IPS-11a (cell line): ENCODE results near the gene SEMA6A.

Source experiments
- H3K4me3 ChIP-seq: one replicate; pipeline ENCODE4 v1.5.1; 2013; ENCODE audit warnings: low read depth, low read length, control low read depth

The SEMA6A gene

DNA sequence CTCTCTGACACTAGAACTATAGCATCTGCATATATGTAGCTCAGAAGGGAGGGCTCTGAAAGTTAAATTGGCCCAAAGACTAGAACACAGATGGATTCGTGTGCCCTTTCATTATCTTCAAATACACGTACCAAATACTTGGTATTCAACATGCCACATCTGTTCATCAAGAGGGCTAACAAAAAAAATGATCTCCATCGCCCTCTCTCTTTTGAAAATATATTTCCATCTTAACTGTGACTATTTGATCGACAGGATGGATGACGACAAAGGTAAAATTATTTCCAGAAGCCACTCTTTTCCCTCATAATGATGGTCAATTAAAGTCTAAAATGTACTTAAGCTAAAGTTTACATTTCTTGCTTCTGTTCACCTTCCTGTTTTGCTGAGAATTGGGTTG lies 77.0 kb downstream of the SEMA6A start:
- no peak overlapping the region for H3K4me3 ChIP-seq

DNA sequence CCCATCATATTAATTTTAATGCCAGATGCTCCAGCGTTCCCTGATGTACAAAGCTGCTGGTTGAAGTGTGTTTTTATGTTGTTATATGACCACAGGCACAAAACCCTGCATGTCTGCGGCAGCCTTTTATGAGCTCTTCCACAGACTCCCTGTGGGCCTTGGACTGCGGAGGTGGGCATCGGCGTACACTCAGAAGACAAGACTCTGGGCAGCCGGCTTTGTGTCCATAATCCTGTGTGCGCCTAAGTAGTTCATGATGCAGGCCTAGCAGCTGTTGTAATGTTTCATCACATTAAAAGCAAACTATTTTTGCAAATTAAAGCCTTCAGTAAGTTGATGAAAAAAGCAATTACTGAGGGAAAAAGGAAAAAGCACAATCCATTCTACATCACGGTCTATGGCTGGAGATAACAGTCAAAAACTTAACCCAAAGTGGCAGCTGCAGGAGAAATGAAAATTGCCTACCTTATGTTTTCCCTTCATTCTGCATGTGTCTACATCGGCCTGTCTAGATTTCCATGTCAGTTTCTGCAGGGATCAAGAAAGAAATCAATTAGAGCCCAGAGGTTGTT lies 78.8 kb downstream of the SEMA6A start:
- no peak overlapping the region for H3K4me3 ChIP-seq

GRCh38 chr5:116494784-116495450 lies 79.7 kb downstream of the SEMA6A start:
- H3K4me3 ChIP-seq: no peak overlapping the region

- H3K4me3 ChIP-seq: no peak overlapping the region
Observed at GRCh38 chr5:116492776-116493175, 81.8 kb downstream of the SEMA6A start.

GRCh38 chr5:116492016-116492623 lies 82.5 kb downstream of the SEMA6A start:
- no peak overlapping the region for H3K4me3 ChIP-seq

DNA sequence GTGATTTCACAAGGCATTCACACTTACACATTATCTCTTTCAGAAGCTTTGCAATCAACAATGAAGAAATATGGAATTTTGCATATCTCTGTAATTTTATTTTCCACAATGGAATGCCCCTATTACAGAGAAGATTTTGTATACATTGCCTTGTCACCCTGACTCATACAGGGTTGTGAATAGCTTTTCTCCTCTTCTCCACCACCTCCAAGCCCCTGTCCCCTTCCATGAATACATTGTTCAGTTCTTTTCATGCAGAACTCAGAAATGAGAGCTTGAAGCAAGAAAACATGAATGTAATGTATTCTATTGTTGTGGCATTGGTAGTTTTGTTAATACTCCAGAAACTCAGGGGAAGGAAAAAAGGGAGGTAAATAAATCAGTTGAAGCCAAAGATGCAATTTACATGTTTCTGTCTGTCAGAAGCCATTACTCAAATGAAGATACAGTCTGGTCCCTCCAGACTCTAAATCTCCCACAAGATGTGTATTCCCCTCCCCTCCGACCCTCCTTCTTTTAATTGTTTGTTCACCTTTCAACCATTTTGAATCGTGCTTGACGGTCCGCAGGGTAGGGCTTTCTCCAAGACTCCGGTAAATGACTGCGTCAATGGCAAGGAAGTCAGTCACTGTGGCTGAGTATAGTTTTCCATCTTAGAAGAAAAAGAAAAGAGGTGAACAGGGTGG lies 86.1 kb downstream of the SEMA6A start:
- no peak overlapping the region for H3K4me3 ChIP-seq

GRCh38 chr5:116487045-116487444 lies 87.6 kb downstream of the SEMA6A start:
- no peak overlapping the region for H3K4me3 ChIP-seq

DNA sequence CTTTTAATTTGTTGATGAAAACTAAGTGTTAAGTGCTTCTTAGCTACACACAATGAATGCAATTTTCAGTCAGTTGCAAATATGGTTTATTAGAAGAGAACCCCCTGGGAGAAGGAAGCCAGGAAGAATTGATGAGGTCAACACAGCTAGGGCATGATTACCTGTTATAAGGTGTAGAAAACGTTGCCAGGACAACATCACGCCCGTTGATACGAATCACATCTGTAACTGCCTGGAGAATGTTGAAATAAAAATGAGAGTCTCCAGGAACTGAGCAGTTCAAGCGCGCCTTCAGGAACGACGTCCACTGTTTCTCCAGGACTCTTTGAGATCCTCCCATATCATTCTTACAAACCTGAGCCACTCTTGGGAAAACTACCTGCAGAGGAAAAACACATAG lies 88.0 kb downstream of the SEMA6A start:
- H3K4me3 ChIP-seq: no peak overlapping the region

- no peak overlapping the region for H3K4me3 ChIP-seq
Observed at GRCh38 chr5:116484645-116485044, 90.0 kb downstream of the SEMA6A start.

- no peak overlapping the region for H3K4me3 ChIP-seq
Observed at GRCh38 chr5:116482394-116482793, 92.2 kb downstream of the SEMA6A start.

DNA sequence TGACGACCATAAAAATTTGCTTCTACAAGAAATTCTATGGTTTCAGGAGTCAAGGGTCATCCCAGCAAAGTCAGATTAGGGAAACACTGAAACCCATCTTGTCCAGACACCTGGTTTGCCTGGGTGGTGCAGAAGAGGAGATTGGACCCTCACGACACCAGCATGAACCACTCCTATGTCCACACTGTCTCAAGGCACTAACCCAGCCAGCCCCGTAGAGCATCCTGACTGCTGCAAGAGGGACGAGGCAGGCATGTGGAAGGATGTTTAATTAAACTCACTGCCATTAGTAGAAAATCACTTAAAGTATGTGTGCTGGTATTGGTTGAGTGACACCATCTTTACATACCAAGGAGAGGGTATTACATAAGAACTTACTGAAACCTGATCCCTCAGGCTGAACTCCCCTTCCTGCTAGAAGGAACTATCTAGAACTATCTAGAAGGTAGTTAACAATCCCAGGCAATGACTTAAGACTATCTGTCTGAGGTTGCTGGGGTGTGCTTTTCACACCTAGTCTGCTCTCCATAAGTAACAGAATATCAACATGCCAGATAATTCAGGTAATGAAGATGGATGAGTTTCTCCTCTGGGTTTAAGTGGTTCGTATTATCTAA lies 93.6 kb downstream of the SEMA6A start:
- H3K4me3 ChIP-seq: no peak overlapping the region

DNA sequence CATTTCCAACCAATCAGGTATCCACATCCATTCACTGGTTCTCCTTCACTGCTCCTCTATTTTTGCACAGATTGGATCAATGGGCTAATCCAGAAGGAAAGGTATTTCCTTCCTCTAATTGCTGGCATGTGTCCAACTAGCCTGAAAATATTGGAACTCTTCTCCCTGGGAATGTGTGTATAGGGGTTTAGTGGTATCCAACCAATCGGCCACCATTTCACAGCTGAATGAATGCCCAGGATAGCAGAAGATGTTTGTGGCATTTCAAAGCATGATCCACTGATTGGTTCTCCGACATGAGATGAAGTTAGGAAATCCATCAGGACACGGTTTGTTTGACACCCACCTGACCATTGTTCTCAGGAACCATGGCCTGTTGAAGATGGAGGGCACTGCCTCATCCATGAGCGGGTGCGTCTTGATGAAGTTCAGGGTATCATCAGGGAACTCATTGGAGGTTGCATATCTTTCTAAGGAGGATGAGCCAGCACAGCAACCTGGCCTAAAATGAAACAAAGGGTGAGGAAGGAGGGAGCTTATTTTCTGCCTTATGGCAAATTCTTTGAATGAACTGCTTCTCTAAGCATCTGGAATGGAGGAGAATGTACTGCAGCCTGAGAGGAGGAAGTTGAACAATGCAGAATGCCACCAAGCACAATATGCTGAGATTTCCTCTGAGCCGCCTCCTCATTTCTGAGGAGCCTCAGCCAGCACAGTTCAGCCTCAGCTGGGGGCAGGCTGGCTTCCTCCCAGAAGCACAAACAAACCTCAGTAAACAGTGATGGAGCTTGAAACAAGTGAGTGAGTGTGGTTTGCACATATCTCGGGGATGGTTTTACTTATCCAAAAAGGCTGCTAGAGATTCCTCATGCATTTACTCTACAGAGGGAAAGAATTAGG lies 94.6 kb downstream of the SEMA6A start:
- no peak overlapping the region for H3K4me3 ChIP-seq

DNA sequence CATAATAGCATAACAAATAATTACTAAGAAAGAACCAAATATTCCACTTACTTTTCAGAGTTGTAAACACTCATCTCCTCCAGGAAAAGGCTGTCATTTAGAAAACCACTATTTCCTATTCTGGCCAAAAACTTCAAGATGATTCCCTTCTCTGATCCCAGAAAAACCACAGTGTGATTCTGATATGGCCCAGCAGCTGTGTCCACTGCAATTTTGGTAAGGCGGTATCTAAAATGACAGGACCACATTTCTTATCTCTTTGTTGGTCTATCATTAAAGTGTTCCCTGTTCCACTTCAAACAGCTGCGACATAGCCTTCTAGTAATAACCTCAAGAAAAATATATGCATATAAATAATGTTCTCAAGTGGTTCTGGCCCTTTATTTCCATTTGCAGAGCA lies 96.1 kb downstream of the SEMA6A start:
- H3K4me3 ChIP-seq: no peak overlapping the region

DNA sequence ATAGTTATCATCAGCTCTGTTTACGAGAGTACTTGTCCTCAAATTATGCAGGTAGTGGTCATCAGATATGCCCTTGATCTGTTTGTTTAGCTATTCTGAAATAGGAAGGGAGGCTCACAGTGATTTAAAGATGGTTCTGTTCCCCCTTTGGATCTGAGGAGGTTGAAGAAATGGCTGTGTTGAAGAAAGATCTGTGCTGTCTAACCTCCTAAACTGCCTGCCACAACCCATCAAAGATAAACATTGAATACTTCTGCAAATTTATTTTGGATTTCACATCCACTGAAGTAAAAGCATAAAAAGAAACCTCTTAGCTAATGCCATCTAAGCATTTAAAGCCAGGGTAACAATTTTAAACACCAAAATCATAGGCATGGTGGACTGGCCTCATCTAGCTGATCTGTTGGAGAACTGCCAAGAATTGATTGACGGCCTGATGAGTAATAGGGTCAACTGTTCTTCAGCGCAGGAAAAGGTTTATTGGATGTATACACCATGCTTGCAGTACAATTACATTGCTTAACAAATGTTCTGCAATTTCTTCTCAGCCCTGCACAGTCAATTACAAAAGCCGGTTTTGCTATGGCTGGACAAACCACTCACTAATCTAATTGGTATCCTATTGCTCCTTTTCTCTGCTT lies 97.6 kb downstream of the SEMA6A start:
- no peak overlapping the region for H3K4me3 ChIP-seq

- H3K4me3 ChIP-seq: no peak overlapping the region
Observed at GRCh38 chr5:116475338-116475737, 99.3 kb downstream of the SEMA6A start.

DNA sequence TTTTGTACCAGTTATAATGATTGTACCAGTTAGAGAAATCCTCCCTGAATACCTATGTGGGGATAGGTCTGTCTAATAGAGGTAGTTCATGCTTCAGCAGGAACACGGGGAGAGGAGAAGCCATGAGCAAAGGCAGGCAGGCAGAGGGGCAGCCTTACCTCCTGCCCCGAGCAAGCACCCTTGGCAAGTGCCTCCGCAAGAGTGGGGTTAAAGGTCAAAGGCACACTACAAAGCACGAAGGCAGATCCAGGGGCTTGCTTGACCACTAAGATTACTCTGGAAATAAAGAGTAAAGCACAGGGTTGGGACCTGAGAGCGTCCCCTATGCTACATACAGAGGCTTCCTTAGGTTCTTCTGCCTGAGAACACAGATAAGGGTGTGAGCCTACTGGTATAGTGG lies 100.9 kb downstream of the SEMA6A start:
- H3K4me3 ChIP-seq: no peak overlapping the region

GRCh38 chr5:116472274-116472673 lies 102.3 kb downstream of the SEMA6A start:
- H3K4me3 ChIP-seq: no peak overlapping the region

GRCh38 chr5:116469631-116470030 lies 105.0 kb downstream of the SEMA6A start:
- no peak overlapping the region for H3K4me3 ChIP-seq

DNA sequence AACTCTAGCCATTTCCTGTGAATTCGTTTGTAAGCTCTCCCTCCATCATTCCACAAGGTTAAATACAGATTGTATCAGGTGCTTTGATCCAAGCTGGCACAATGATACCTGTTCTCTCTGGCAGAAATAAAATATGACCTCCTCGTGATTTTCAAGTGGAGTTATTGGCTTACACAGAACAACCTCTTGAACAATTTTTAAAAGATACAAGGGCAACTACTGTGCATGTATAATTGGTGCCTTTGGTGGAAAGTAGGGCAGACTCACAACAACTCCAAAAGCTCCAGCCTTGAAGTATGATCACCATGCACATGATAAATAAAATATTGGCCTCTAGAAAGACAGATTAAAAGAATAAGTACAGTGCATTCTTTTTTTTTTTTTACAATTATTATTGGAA lies 106.0 kb downstream of the SEMA6A start:
- H3K4me3 ChIP-seq: no peak overlapping the region

DNA sequence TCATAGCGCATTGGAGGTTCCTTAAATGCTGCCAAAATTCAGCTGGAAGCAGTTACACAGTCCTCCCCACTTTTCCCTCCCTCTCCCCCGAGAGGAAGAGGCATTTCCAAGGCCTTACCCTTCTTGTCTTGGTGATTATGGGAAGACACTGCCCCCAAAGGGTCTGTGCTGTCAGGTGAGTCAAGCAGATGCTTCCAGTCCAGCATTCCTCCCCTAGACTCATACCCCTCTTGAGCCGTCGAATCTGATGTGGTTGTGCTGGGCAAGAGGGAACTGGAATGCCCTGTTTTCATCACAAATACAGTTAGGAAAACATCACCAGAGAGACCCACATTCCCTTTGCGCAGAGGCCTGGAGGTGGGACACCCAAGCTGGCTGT lies 107.2 kb downstream of the SEMA6A start:
- H3K4me3 ChIP-seq: no peak overlapping the region
